GM21786 (cell line): ENCODE data around the gene RERG.
A peak's percentile ranks its signal among the peaks of the same experiment; 100 is the strongest.
"Not testable (repeated sequence)": the region's sequence is repeated elsewhere in the genome, so short reads cannot be mapped to it uniquely, and the experiment has no call there.

ENCODE experiments used
- ATAC-seq: cut with Tn5 transposase; IDR thresholded peaks from one replicate; pipeline ENCODE4 v1.9.1; 2021; ENCODE audit not compliant: unreplicated experiment

The RERG gene, protein sequence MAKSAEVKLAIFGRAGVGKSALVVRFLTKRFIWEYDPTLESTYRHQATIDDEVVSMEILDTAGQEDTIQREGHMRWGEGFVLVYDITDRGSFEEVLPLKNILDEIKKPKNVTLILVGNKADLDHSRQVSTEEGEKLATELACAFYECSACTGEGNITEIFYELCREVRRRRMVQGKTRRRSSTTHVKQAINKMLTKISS

DNA sequence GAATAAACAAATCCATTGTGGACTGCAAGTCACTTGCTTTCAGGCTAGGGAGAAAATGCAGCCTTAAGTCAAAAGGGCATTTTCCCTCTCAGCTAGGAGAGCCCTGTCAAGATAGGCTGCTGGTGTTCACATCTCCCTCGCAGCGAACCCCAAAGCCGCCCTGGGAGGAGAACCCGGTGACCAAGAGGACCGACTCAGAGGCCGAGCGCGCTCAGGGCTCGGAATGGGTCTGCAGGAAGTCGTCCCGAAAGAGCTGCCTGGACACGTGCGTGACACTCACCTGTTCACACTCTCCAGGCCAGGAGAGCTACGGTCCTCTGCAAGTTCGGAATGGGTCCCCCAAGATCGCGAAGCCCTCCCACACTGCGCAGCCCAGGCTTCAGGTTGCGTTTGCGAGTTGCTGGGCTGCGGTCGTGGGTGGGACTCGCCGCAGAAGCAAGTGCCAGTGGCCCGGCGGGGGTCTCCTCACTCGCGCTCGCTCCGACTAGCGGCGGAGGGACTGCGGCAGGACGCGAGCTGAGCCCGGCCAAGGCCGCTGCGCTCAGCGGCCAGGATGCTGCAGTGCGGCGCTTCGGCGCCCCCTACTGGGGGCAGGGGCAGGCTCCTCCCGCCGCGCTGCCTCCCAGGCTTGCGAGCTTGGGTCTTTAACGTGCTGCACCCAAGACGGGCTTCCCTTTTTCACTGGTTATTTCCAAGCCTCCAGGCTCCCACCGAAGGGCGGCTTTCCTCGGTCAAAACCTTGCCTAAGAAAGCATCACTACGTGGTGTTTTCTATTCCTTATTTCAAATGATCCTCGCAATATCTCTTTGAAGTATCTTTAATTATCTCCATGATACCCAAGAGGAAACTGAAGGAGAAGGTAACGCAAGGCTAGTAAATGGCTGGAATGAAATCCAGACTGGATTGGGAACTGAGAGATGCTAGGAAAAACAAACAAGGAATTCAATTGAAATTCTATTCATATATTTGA is at the start of gene RERG:
TSS of gene RERG (minus strand) at position 503 of the 971 bp plus-strand sequence. CDS start 3,928 bp downstream, outside the sequence.
- ATAC-seq: peak; percentile 95

DNA sequence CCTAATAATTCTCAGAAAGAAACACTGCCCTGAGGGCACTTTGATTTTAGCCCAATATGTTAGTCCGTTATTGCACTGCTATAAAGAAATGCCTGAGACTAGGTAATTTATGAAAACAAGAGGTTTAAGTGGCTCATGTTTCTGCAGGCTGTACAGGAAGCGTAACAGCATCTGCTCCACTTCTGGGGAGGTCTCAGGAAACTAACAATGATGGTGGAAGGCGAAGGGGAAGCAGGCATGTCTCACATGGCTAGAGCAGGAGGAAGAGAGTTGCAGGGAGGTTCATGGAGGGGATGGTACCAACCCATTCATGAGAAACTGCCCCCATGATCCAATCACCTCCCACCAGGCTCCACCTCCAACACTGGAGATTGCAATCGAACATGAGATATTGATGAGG is 49.4 kb upstream of the RERG start:
- no peak for ATAC-seq

DNA sequence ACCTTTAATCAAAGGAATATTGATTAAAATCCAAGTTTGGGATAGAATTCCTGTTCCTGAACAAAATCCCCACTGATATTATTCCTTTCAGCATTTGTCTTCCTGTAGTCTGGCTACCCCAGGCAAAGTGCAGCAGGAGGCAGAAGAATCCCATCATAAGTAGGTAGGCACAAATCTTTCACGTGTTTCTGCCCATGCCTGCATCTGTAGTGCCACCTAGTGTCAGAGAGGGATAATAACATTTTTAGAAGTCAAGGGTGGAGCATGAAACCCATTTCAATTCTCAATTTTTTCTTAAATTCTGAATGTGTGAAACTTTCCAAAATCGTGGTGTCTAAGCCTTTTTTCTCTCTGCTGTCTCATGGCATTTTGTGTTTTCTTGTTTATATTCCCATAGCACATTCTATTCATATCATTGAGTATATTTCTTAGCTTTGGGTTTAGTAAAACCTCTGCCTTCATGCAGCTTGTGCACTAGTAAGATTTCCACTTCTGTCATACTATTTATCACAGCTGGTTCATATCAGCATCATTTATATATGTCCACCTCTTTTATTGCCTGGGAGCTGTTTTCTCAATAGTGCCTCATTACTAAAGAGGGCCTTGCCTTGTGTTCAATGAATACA is 47.8 kb upstream of the RERG start:
- ATAC-seq: peak; percentile 81

DNA sequence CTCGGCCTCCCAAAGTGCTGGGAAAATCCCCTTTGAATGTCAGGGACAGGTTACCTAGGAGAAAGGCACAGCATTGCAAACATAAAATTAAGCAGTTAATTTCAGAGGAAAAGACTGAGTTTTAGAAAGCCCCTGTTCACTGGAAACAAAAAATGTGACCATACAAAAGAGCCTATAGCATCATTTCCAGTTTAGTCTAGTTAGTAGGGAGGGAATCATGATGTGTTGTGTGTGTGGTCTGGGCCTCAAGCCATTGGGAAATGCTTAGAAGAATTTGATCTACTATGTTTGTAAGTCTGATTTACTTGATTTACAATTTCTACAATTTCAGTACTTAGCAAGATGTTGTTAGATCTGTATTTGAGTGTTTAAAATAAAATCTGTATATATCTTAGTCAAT is 47.1 kb upstream of the RERG start:
- ATAC-seq: no peak

DNA sequence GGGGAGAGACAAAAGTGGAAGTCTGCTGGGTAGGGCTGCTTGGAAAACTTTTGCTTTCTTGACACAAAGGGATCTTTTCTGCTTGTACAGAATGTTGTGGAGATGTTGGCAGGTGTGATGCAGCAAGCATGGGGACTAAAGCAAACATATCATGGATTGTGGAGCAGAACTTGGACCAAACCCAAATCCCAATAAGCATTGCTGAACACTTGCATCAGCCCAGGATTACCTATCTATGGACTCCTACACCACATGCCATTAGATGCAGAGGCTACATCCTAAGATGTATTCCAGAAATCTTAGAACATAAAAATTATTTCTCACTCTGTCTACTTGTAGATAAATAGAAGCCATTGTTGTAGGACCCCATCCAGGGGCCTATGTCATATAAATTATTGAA is 44.7 kb upstream of the RERG start:
- no peak for ATAC-seq

DNA sequence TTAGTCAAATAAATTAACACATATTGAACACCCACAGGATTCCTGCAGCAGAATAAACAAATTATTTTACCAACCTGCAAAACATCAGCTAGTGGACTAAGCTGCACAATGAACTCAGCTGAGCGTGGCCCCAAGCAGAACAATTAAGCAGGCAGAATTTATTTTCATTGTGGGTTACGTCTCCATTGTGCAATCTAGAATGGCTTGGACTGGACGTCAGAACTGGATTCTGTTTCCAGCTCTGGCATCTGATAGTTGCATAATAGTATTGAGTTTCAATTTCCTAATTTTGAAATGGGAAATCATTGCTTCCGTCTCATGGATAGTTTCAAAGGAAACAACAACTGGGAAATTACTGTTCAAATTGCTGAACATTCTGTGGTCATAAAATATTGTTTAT is 35.5 kb upstream of the RERG start:
- no peak for ATAC-seq

DNA sequence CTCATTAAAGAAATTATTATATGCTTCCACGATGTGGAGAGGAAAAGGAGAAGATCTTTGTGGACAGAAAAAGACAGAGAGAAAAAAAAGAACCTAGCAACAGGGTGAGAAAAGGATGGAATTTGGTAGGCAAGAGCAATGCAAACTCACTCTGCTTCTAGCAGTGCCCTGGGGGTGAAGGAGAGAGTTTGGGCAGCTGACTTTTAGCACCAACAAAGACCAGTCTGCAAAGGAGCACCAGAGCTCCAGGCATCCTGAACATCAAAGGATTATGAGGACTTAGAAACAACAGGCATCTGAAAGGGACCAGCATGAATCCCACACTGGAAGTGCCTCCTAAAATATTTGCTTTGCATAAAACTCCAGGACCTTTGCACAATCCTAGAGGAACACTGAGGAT is 32.8 kb upstream of the RERG start:
- no peak for ATAC-seq

DNA sequence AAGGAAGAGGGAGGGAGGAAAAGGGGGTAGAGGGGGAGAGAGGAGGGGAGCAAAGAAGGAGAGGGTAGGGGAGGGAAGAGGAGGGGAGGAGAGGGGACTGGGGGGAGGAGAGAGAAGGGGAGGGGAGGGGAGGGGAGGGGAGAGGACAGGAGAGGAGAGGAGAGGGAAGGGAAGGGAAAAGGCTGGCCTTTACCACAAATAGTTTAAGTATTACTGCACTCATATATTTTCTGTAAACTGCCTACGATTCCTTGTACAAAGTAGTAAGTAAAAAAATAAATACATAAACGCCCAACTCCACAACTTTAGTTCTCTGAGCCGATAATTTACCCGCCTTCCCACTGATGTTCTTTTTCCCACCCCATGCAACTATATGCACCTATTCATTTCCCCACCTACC is 23.7 kb upstream of the RERG start:
- ATAC-seq: no peak

DNA sequence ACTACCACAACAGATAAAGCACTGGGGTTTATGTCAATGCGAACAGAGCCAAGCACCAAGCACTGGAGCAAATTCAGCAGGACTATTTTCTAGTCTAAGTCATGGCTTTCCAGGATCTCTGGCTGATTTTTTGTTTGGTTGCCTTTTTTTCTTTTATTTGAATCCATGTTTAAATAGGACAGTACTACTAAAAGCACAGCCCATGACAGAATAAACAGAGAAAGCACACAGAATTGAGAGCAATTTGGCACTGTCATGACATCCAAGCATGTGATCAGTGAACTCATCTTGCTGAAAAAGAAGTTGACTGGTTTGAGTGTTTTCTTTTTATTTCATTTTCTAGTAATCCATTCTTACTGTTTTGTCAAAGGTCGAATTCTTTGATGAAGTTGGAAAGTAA is 23.1 kb upstream of the RERG start:
- ATAC-seq: no peak

DNA sequence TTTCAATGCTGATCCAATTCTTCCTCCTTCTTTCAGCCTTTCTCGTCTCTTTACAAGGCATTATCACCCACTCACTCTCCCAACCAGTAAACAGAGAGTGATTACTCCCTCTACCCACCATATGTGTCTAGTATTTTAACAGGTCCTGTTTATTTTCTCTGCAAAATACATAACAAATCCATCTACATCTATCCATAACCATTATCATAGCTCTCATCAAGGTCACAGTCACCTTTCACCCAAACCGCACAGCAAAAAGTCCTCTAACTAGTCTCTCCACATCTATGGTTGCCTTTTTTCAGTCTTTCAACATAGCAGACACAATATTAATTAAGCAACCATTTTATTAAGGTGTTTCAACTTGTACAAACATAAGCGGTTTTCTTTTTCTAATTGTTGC is 21.9 kb upstream of the RERG start:
- ATAC-seq: no peak

DNA sequence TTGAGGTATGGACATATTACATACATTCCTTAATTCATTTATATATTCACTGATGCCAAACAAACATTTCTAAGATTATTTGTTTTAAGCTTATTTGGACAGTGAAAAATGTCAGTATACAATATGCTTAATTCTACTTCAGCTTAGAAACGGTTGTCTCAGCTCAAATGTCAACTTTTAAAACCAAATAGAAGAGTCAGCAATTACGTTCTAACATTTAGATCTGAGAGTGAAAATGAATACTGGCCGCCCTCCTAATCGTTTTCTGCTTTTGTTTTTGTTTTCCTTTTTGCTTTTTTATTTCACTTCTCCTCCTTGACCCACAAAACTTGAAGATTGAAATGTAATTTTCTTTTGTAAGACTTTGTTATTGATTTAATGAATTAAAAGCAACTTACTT is 19.7 kb upstream of the RERG start:
- ATAC-seq: no peak

DNA sequence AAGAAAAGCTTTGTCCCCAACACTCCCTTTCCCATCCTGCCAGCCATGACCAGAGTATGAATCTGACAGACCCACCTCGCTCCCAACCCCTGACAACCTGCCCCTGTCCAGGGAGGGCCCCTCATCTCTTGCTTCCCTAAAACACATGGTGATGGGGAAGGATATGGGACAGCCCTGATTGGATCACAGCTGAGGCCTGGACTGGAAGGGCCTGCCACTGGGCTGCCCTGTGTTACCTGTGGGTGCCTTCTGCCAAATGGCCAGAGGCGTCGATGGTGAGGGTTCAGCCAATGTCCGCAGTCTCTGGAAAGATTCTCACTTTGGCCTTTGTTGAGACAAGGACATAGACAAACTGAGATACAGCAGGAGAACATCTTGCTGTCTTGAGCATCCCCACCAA is 13.3 kb upstream of the RERG start:
- no peak for ATAC-seq

DNA sequence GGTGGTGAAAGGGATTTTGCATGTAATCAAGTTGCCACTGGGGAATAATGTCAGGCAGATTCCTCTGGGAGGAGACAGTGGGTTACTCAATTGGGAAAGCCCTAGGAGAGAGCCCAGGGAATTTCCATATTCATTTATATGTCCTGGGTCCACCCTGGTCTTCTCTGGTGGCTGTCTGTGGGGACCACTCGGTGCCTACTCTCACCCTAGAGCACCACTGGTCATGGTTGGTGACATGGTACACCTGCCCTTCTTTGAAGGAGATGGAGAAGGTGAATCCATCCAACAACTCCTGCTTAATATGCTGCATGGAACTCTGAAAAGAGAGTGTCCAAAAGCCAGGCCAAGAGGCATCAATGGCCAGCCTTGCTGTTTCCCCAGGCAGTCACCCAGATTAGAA is 12.8 kb upstream of the RERG start:
- ATAC-seq: no peak

DNA sequence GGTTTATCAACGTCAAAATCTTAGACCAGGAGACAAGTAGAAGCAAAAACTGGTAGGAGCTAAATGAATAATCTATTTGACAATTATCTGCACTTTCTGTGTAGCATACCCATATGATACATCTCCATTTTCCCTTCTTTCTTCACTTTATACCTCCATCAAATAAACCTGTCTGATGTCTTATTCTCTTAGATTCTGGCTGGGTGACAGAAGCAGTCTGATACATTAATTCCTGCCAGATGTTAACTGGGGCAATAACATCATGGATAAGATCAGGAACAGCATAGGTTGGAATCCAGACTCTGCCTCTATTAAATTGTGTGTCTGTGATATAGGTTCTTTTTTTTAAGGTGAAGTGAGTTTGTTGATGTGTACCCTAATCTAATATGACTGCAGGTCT is 11.7 kb upstream of the RERG start:
- no peak for ATAC-seq

DNA sequence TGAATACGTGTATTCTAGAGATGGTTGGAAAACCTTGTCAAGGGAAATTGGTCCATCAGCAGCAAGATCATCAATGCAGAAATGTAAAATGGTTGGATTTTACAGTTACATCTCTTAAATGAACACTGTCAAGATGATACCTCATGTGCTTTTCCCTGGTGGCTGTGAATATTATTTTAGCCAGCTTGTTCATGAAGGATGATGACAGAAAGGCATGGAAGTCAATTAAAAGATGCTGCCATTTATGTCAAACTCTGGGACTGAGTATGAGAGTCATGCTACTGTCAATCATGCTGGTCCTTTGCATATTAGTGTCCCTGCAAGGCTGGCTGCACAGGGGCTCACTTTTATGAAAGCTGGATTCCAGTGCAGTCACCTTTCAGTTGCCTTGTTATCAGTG is 10.3 kb upstream of the RERG start:
- ATAC-seq: no peak

DNA sequence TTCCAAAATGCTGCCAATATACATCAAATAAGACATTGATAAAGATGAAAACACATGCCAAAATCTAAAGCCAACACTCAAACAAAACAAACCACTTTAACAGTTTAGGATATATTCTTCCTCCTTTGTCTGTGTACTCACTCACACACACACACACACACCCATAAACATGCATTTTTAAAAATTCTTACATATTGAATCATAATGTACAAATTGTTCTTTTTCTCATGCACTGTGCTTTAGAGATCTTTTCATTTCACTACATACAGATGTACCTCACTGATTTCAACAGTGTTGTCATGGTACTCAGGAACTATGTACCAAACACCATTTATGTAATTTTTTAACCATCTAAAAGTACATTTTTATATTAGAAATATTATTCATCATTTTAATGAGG is 9.5 kb upstream of the RERG start:
- no peak for ATAC-seq

DNA sequence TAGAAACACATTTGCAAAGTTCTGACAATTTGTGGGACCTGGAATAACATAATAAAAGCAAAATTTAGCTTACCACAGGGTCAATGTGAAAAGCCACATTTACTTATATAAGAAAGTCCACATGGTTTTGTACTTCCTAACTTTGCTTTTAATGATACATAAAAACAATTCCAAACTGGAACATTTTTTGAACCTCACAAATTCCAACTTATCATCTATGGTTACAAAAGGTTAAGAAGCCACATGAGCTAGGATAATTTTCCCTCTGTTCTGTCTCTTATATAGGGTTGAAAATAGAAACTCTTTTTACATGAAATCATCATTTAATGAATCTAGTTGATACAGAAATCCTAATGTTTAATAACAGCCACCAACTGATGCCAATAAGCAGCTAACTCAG is 8.9 kb upstream of the RERG start:
- ATAC-seq: no peak

DNA sequence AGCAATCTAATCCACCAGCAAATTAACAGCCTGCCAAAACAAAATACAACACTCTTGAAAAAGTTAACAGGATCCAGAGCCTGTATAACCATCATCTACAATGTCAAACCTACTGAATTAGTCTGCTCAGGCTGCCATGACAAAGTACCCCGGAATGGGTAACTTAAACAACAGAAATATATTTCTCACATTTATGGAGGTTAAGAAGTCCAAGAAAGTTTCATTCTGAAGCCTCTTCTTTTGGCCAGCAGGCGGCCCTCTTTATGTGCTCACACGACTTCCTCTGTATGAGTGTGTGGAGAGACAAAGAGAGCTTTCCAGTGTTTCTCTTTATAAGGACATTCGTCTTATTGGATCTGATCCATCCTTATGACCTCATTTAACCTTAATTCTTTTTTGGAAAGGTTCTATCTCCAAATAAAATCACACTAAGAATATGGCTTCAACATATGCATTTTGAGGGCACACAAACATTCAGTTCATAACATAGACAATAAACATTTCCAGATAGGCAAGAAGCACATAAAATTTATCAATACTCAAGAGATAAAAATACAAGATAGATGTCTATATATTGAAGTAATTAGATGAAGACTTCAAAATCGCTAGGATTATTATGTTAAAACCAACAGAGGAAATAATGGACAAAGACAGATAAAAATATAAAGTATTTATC is 5.9 kb upstream of the RERG start:
- ATAC-seq: peak; percentile 65

DNA sequence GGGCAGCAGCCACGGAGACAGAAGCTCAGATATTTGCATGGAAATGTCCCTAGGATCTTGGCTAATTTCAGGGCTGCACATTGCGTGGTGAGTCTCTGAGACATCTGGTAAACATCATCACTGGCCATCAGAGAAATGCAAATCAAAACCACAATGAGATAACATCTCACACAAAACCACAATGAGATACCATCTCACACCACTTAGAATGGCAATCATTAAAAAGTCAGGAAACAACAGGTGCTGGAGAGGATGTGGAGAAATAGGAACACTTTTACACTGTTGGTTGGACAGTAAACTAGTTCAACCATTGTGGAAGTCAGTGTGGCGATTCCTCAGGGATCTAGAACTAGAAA is 4.6 kb upstream of the RERG start:
- not testable (repeated sequence) for ATAC-seq

DNA sequence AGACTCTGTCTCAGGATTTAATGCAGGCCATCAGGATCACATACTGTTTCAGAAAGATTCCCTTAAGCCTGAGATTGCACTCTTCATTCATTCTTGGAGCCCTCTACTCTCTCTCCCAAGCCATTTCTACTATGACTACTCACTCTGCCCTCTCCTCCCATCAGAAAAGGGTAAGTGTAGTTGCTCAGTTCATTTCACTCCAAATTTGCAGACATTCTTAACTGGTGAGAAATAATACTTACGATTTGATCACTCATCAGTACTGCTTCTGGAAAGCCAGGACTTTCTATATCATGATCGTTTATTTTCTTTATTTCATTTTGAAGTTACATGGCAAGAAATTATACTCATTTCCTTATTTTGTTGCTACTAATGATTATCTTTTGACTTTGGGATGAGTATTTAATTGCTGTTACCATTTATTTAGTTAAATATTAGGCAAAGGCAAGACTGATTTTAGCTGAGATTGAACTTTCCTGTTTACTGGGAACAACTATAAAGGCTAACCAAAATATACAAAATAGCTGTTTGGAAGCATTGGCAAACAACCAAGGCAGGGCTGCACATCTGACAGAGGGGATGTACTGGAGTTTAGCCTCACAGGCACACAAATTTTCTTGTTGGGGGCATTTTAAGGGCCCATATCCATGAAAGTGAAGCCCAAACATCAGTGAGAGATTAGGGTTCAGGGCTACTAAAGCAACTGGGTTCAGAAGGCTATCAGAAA is 4.1 kb upstream of the RERG start:
- ATAC-seq: no peak

DNA sequence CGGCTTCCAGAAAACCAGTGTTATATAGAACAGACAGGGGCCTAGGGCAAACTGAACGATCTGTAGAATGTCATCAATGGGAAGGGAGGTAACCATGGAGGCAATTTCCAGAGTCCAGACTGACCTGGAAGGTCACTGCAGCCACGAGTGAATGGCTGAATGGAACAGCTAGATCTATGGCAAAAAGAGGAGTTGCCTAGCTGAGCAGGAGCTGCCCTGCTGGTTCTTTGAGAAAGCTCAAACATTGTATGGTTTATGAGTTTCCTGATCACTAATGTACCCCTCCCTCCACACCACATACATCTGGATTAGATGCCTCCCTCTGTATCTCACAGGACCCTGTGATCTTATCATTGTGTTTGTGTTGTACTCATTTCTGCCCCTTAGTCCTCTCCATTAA is 1.0 kb upstream of the RERG start:
- no peak for ATAC-seq
